K562 (cell line): ENCODE measurements around the gene PPM1H.

Experiments used
- ESRRA ChIP-seq: fragments of 450-650 bp; IDR thresholded peaks from 2 replicates; pipeline ENCODE4 v1.6.1; 2014; ENCODE audit warnings: low read depth, mild to moderate bottlenecking, moderate library complexity, borderline replicate concordance
- HDGF ChIP-seq: fragments of 450-650 bp; IDR thresholded peaks from 2 replicates; pipeline ENCODE4 v1.6.1; 2016
- KAT7 ChIP-seq: sonication (generic); formaldehyde crosslinking; IDR thresholded peaks from 2 replicates; pipeline ENCODE4 v1.8.0; 2022; ENCODE audit warnings: missing genetic modification reagents, mild to moderate bottlenecking, borderline replicate concordance
- MTA3 ChIP-seq: fragments of 450-650 bp; formaldehyde crosslinking; IDR thresholded peaks from 2 replicates; pipeline ENCODE4 v1.6.1; 2017; ENCODE audit warnings: mild to moderate bottlenecking, borderline replicate concordance
- NFRKB ChIP-seq: fragments of 450-650 bp; IDR thresholded peaks from 2 replicates; pipeline ENCODE4 v1.6.1; 2016; ENCODE audit warnings: low read depth
- SMARCB1 ChIP-seq: IDR thresholded peaks from 2 replicates; pipeline ENCODE4 v1.6.1; 2011; ENCODE audit warnings: improper control_type of control experiment, low read depth; ENCODE audit not compliant: insufficient read length
- SP2 ChIP-seq: IDR thresholded peaks from 2 replicates; pipeline ENCODE4 v1.6.1; 2011; ENCODE audit warnings: mild to moderate bottlenecking, low read depth, low read length, moderate library complexity; ENCODE audit not compliant: poor library complexity, severe bottlenecking; ENCODE audit errors: extremely low read depth
- TRIM24 ChIP-seq, 2 experiments: fragments of 450-650 bp; IDR thresholded peaks; 2 replicates each; pipeline ENCODE4 v1.6.1; 2016
- YY1 ChIP-seq, 3 experiments: IDR thresholded peaks; 2 replicates each; pipeline ENCODE4 v1.6.1; 2011; ENCODE audit warnings: low read length in 2 of 3, mild to moderate bottlenecking in 2 of 3, moderate library complexity in 2 of 3, borderline replicate concordance in 1 of 3, control low read depth in 1 of 3, low read depth in 1 of 3; ENCODE audit not compliant: insufficient read depth in 3 of 3, insufficient replicate concordance in 2 of 3, control insufficient read depth in 1 of 3, insufficient read length in 1 of 3; ENCODE audit errors: extremely low read depth in 1 of 3
- ZKSCAN8 ChIP-seq: fragments of 200-800 bp; sonication (Bioruptor generic); IDR thresholded peaks from 2 replicates; pipeline ENCODE4 v1.6.1; 2016; ENCODE audit warnings: missing genetic modification characterization, missing compliant biosample characterization
- ZNF274 ChIP-seq: IDR thresholded peaks from 2 replicates; pipeline ENCODE4 v1.6.1; 2011; ENCODE audit warnings: low read depth, mild to moderate bottlenecking, low read length, moderate library complexity, borderline replicate concordance
- TF ChIP-seq, protein P1 (sequence below): sonication (generic); formaldehyde crosslinking; IDR thresholded peaks from 2 replicates; pipeline ENCODE4 v1.8.0; 2022; ENCODE audit warnings: mild to moderate bottlenecking, missing genetic modification reagents, borderline replicate concordance
- TF ChIP-seq, protein P2 (sequence below), 3 experiments: IDR thresholded peaks in 2 of 3; conservative IDR thresholded peaks in 1 of 3; 2 replicates each; pipeline ENCODE4 v1.5.1; 2011 to 2012; ENCODE audit warnings: low read length in 3 of 3, mild to moderate bottlenecking in 3 of 3, control low read depth in 2 of 3, improper control_type of control experiment in 1 of 3, inconsistent platforms in 1 of 3, low read depth in 1 of 3, mixed read lengths in 1 of 3, moderate library complexity in 1 of 3; ENCODE audit not compliant: insufficient read depth in 2 of 3

DNA sequence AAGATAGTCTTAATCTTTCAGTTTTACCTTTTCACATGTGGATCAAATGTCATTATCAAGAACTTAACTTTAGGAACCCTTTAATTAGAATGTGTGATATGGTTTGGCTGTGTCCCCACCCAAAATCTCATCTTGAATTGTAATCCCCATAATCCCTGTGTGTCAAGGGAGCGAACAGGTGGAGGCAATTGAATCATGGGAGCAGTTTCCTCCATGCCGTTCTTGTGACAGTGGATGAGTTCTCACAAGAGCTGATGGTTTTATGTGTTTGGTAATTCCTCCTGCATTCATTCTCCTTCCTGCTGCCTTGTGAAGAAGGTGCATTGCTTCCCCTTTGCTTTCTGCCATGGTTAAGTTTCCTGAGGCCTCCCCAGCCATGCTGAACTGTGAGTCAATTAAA, 307.8 kb downstream of the PPM1H start:
- no peak for TF ChIP-seq NFRKB
- no peak for TF ChIP-seq SMARCB1
- TF ChIP-seq, protein P1, sequence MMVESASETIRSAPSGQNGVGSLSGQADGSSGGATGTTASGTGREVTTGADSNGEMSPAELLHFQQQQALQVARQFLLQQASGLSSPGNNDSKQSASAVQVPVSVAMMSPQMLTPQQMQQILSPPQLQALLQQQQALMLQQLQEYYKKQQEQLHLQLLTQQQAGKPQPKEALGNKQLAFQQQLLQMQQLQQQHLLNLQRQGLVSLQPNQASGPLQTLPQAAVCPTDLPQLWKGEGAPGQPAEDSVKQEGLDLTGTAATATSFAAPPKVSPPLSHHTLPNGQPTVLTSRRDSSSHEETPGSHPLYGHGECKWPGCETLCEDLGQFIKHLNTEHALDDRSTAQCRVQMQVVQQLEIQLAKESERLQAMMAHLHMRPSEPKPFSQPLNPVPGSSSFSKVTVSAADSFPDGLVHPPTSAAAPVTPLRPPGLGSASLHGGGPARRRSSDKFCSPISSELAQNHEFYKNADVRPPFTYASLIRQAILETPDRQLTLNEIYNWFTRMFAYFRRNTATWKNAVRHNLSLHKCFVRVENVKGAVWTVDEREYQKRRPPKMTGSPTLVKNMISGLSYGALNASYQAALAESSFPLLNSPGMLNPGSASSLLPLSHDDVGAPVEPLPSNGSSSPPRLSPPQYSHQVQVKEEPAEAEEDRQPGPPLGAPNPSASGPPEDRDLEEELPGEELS (CRISPR knock-in tag), result no peak
- no peak for TF ChIP-seq TRIM24 (IDR thresholded peaks at IDR 0.05)
- TF ChIP-seq SP2, result no peak
- TF ChIP-seq, protein P2, sequence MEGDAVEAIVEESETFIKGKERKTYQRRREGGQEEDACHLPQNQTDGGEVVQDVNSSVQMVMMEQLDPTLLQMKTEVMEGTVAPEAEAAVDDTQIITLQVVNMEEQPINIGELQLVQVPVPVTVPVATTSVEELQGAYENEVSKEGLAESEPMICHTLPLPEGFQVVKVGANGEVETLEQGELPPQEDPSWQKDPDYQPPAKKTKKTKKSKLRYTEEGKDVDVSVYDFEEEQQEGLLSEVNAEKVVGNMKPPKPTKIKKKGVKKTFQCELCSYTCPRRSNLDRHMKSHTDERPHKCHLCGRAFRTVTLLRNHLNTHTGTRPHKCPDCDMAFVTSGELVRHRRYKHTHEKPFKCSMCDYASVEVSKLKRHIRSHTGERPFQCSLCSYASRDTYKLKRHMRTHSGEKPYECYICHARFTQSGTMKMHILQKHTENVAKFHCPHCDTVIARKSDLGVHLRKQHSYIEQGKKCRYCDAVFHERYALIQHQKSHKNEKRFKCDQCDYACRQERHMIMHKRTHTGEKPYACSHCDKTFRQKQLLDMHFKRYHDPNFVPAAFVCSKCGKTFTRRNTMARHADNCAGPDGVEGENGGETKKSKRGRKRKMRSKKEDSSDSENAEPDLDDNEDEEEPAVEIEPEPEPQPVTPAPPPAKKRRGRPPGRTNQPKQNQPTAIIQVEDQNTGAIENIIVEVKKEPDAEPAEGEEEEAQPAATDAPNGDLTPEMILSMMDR (IDR thresholded peaks at IDR 0.05 in 2 of 3, conservative IDR thresholded peaks at IDR 0.05 in 1 of 3; ENCODE audit: insufficient read depth in 2 of 3, low read depth in 1 of 3, low read length in 3 of 3), result no peak
- TF ChIP-seq ZNF274, result no peak
- TF ChIP-seq YY1 (IDR thresholded peaks at IDR 0.05; ENCODE audit: borderline replicate concordance in 1 of 3, control insufficient read depth in 1 of 3, extremely low read depth in 1 of 3, insufficient read depth in 3 of 3, insufficient read length in 1 of 3, insufficient replicate concordance in 2 of 3, low read depth in 1 of 3, low read length in 2 of 3), result no peak
- TF ChIP-seq KAT7 (CRISPR knock-in tag), result no peak
- TF ChIP-seq MTA3, result no peak
- no peak for TF ChIP-seq ZKSCAN8
- no peak for TF ChIP-seq HDGF
- TF ChIP-seq ESRRA, result no peak
